Body of pancreas (tissue), 4 donors: ENCODE data around the gene ALDH3A1. TPM values are rescaled to one million over a fixed set of nuclear protein-coding genes. Genes with fewer than 3 reads are reported as not detected.

ENCODE experiments used
- ATAC-seq: fragments of 150-250 bp; one replicate; pipeline ENCODE4 v1.9.1; 2016
- DNase-seq, 4 donors: peaks; one replicate each; pipeline ENCODE4 v3.0.0-alpha.2; 2019
- H3K27ac ChIP-seq, 4 donors: fragments of 200-600 bp; sonication (generic); 1 replicate in 3 of 4; 2 replicates in 1 of 4; pipeline versions ENCODE4 v1.5.1 to v1.6.1; 2016 to 2019; ENCODE audit warnings: mild to moderate bottlenecking in 1 of 4, mixed read lengths in 1 of 4, moderate library complexity in 1 of 4
- H3K27me3 ChIP-seq, 2 donors: fragments of 200-600 bp; sonication (generic); one replicate each; pipeline ENCODE4 v1.6.0; 2016; ENCODE audit warnings: mild to moderate bottlenecking in 1 of 2
- H3K36me3 ChIP-seq, 2 donors: fragments of 200-600 bp; sonication (generic); replicated peaks in 1 of 2; 2 replicates each; pipeline ENCODE4 v1.5.1; 2016; ENCODE audit warnings: low read depth in 2 of 2; ENCODE audit not compliant: insufficient read depth in 1 of 2
- H3K4me1 ChIP-seq: fragments of 200-600 bp; sonication (generic); one replicate; pipeline ENCODE4 v1.6.0; 2016
- H3K4me3 ChIP-seq, 2 donors: fragments of 200-600 bp; sonication (generic); 1 replicate in 1 of 2; 2 replicates in 1 of 2; pipeline ENCODE4 v1.5.1; 2016 to 2019
- H3K9me3 ChIP-seq, 3 donors: fragments of 200-600 bp; sonication (generic); 1 replicate in 2 of 3; 2 replicates in 1 of 3; pipeline ENCODE4 v1.5.1; 2016
- POLR2A ChIP-seq, 3 donors: fragments of 450-650 bp; IDR thresholded peaks; one replicate each; pipeline ENCODE4 v1.6.1; 2016; ENCODE audit warnings: antibody characterized with exemption in 3 of 3, mild to moderate bottlenecking in 2 of 3
- WGBS, 2 donors: methylation state at CpG; one replicate each; pipeline ENCODE4 v1.1.5; 2017; 5-methylcytosine and 5-hydroxymethylcytosine counted together
- intact Hi-C: fragments of 100-400 bp; cut with DNase I; formaldehyde crosslinking; loops from one replicate; pipeline ENCODE4 v1.15.1; 2023
- total RNA-seq, 2 donors: library from RNA; depleted of rRNA; stranded (reverse); fragments of >200 nt; gene quantifications; one replicate each; pipeline ENCODE4 v1.1.0, GENCODE V29; 2016
- TF ChIP-seq, protein P1 (sequence below), 7 experiments: fragments of 450-650 bp in 4 of 7; fragments of 200-600 bp in 3 of 7; sonication (generic) in 3 of 7; IDR thresholded peaks; one replicate each; pipeline ENCODE4 v1.5.1; 2016 to 2019; ENCODE audit warnings: antibody characterized with exemption in 7 of 7

ALDH3A1 gene
- total RNA-seq, 2 donors from 2014 or later: 0.33 to 1.8 TPM

DNA sequence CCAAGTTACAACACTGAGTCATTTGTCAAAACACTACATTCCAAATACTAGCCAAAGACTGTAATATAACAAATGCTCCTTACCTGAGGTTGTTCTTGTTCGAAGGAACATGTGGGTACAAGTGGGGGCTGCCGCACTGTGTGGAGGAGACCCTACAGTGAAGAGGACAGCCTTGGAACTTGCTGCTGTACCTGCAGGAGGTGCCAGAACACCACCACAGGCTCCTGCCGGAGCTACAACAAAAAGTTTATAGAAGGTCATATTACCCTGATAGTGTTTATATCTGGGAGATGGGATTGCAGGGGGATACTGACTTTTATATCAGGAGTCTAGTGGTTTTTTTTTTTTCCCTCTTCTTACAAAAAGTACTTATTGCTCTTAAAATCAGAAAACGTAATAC lies 37.8 kb upstream of the ALDH3A1 start:
- H3K27ac ChIP-seq: no peak overlapping the region
- no peaks in the 10 kb centered on the region for H3K27me3 ChIP-seq
- intact Hi-C loops: no loop called here
- no peak overlapping the region for H3K4me3 ChIP-seq
- H3K4me1 ChIP-seq: no peaks in the 10 kb centered on the region
- TF ChIP-seq, protein P1, sequence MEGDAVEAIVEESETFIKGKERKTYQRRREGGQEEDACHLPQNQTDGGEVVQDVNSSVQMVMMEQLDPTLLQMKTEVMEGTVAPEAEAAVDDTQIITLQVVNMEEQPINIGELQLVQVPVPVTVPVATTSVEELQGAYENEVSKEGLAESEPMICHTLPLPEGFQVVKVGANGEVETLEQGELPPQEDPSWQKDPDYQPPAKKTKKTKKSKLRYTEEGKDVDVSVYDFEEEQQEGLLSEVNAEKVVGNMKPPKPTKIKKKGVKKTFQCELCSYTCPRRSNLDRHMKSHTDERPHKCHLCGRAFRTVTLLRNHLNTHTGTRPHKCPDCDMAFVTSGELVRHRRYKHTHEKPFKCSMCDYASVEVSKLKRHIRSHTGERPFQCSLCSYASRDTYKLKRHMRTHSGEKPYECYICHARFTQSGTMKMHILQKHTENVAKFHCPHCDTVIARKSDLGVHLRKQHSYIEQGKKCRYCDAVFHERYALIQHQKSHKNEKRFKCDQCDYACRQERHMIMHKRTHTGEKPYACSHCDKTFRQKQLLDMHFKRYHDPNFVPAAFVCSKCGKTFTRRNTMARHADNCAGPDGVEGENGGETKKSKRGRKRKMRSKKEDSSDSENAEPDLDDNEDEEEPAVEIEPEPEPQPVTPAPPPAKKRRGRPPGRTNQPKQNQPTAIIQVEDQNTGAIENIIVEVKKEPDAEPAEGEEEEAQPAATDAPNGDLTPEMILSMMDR (IDR thresholded peaks at IDR 0.05): no peak
- no peak for TF ChIP-seq POLR2A (IDR thresholded peaks at IDR 0.05)
- WGBS, 2 donors: 66 to 73% methylated on average over 4 of the region's 4 CpGs
- H3K36me3 ChIP-seq: peaks cover 0 to 1% of the 10 kb centered on the region in 2 donors
- ATAC-seq (no peak), DNase-seq (no peak)
- H3K9me3 ChIP-seq: no peaks in the 10 kb centered on the region

DNA sequence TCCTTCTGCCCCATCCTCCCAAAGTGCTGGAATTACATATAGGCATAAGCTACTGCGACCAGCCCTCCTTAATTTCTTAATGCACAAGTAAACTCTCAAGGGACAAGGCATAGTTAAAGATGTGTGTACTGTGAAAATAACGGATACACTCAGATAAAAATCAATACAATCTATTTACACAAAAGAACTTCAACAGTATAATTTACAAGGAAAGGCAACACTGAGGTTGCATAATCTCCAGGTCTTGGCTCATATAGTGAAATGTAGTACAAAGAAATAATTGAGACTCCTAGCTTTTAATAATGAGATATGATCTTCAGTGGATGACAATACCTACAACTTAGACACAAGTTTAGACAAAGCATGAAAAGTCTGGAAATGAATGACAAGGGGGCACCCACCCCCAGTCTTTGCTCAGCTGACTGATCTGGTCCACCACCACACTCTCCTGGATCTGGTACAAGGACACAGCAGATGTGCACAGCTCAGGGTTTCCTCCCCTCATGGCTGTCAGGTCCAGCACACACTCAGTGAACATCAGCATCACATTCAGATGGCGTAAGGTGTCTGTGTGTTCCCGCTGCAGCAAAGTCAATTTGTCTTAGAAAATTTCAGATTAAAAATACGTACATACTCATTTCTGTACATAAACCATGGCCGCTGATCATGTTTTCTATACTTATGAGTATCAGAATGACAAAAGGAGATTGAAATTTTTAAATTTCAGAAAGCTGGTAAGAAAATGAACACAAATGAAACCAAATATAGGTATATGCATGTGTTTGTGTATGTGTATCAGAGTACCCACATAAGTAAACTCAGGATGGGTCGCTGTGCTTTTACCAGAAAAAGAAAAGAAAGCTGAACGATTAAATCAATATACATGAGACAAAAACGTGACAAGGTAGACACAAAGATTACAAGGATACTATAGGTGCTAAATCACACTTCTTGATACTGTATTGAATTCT lies 33.7 kb upstream of the ALDH3A1 start:
- H3K4me1 ChIP-seq: no peaks in the 10 kb centered on the region
- intact Hi-C loops: no loop called here
- H3K27me3 ChIP-seq: no peaks in the 10 kb centered on the region
- H3K9me3 ChIP-seq: no peaks in the 10 kb centered on the region
- no peak for ATAC-seq
- peaks cover 0 to 5% of the 10 kb centered on the region in 2 donors for H3K36me3 ChIP-seq
- WGBS, 2 donors: 79 to 86% methylated on average over 9 of the region's 9 CpGs
- H3K27ac ChIP-seq: no peak overlapping the region
- no peak for TF ChIP-seq POLR2A (IDR thresholded peaks at IDR 0.05)
- TF ChIP-seq, protein P1 (IDR thresholded peaks at IDR 0.05): no peak
- no peak overlapping the region for H3K4me3 ChIP-seq
- no peak for DNase-seq

DNA sequence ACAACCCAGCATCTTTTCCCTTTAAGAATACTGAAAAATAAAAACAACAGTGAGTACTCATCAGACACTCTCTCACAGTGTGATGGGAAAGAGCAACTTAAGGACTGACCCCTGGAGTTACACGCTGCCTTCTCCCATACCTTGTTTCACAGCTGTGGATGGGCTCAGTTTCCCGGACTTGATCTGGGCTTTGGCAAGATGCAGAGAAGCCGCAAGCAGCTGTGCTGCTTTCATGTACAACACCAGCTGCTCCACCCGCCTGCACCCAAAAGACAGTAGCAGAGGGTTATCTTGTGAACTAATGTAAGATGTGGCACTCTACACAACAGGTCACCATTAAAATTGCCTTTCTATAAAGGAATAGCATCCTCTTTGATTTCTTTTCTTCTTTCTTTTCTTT lies 32.7 kb upstream of the ALDH3A1 start:
- Histone ChIP-seq H3K27me3 (no peaks in the 10 kb centered on the region), H3K4me3 (no peak overlapping the region), H3K9me3 (no peaks in the 10 kb centered on the region), H3K4me1 (no peaks in the 10 kb centered on the region), H3K36me3 (peaks cover 0 to 5% of the 10 kb centered on the region in 2 donors), H3K27ac (no peak overlapping the region)
- DNase-seq: no peak
- 88 to 94% methylated on average over 4 of the region's 4 CpGs for WGBS, 2 donors
- no peak for ATAC-seq
- intact Hi-C loops: no loop called here
- TF ChIP-seq, protein P1 (IDR thresholded peaks at IDR 0.05): no peak
- TF ChIP-seq POLR2A (IDR thresholded peaks at IDR 0.05): no peak

DNA sequence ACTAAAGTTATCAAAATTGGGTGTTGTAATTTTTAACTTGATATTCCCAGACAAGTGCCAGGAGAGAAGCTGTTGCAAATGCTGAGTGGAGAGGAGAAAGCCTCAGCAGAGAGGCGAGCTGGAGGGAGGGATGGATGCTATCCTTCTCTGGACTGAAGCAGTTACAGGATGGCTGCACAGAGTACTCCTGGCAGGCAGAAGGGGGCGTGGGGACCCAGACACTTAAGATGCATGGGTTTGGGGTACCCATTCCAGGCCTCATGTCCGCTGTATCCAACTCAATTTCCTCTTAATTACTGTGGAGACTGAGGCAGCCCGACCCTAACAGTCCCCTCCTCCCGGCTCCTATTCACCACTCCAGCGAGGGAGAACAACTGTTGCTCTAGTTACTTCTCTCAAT lies 25.4 kb upstream of the ALDH3A1 start:
- no peak for DNase-seq
- no peaks in the 10 kb centered on the region for H3K4me1 ChIP-seq
- H3K9me3 ChIP-seq: no peaks in the 10 kb centered on the region
- intact Hi-C loops: loop anchor here (10.0 kb wide), 1 partner anchor 429 kb away; no protein-coding TSS in a partner anchor
- no peak for TF ChIP-seq POLR2A (IDR thresholded peaks at IDR 0.05)
- TF ChIP-seq, protein P1 (IDR thresholded peaks at IDR 0.05): no peak
- no peak overlapping the region for H3K27ac ChIP-seq
- no peaks in the 10 kb centered on the region for H3K27me3 ChIP-seq
- H3K4me3 ChIP-seq: no peak overlapping the region
- peaks cover 0 to 3% of the 10 kb centered on the region in 2 donors for H3K36me3 ChIP-seq
- no peak for ATAC-seq
- 70 to 83% methylated on average over 6 of the region's 6 CpGs for WGBS, 2 donors
